GM12878 (cell line): ENCODE measurements around the gene ADPRHL1.

ENCODE experiments used
- BHLHE40 ChIP-seq, 2 experiments: fragments of 450-650 bp in 1 of 2; IDR thresholded peaks; 2 replicates each; pipeline ENCODE4 v1.6.1; 2011 to 2017; ENCODE audit warnings: low read depth in 2 of 2, borderline replicate concordance in 1 of 2, improper control_type of control experiment in 1 of 2, low read length in 1 of 2, mild to moderate bottlenecking in 1 of 2
- CEBPZ ChIP-seq: fragments of 150-350 bp; IDR thresholded peaks from 2 replicates; pipeline ENCODE4 v1.6.1; 2016; ENCODE audit warnings: low read depth, low read length
- ESRRA ChIP-seq: IDR thresholded peaks from 2 replicates; pipeline ENCODE4 v1.6.1; 2012; ENCODE audit warnings: mild to moderate bottlenecking, low read length, improper control_type of control experiment
- EZH2 ChIP-seq: IDR thresholded peaks from 2 replicates; pipeline ENCODE4 v1.6.1; 2012; ENCODE audit warnings: low read depth, mild to moderate bottlenecking, control low read depth, inconsistent platforms, low read length, borderline replicate concordance; ENCODE audit not compliant: control insufficient read depth
- GABPA ChIP-seq: IDR thresholded peaks from 2 replicates; pipeline ENCODE4 v1.6.1; 2014; ENCODE audit warnings: antibody characterized with exemption, low read depth, mild to moderate bottlenecking, inconsistent platforms
- IKZF2 ChIP-seq, 2 experiments: fragments of 450-650 bp; IDR thresholded peaks; 2 replicates each; pipeline ENCODE4 v1.6.1; 2017; ENCODE audit warnings: mild to moderate bottlenecking in 2 of 2, moderate library complexity in 2 of 2
- PAX5 ChIP-seq: IDR thresholded peaks from 2 replicates; pipeline ENCODE4 v1.6.1; 2011; ENCODE audit warnings: low read depth, low read length, borderline replicate concordance
- YY1 ChIP-seq: IDR thresholded peaks from 2 replicates; pipeline ENCODE4 v1.6.1; 2011; ENCODE audit warnings: low read depth, mild to moderate bottlenecking, low read length
- ZNF274 ChIP-seq: IDR thresholded peaks from one replicate; pipeline ENCODE4 v1.8.0; 2011; ENCODE audit not compliant: insufficient read length, insufficient read depth

- TF ChIP-seq GABPA (no peak), CEBPZ (no peak), EZH2 (no peak), ZNF274 (no peak), BHLHE40 (IDR thresholded peaks at IDR 0.05; ENCODE audit: borderline replicate concordance in 1 of 2, low read depth in 2 of 2, low read length in 1 of 2) (no peak), YY1 (no peak), ESRRA (no peak), IKZF2 (IDR thresholded peaks at IDR 0.05) (no peak), PAX5 (no peak)
These were observed 24.2 kb downstream of the ADPRHL1 start for GRCh38 chr13:113428871-113429607.
